Measurements from ENCODE around the gene STPG3.

Gene STPG3

DNA sequence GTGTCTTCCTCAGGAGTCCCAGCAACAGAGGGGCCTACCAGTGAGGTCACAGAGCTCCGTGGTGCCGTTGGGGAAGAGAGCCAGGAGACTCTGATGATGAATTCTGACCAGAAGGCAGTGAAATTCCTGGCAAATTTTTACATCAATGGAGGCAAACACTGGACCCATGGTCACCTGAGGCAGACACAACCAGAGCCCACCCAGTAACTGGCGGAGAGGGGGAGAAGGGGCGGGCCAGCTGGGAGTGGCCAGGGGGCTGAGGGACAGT lies at the start of gene STPG3:
Gene STPG3, plus strand, starts transcription at position 93 of the 268 bp plus-strand sequence. Its CDS starts 1 bp downstream, at position 94.
- no peak for DNase-seq (ENCODE audit: low spot score)

DNA sequence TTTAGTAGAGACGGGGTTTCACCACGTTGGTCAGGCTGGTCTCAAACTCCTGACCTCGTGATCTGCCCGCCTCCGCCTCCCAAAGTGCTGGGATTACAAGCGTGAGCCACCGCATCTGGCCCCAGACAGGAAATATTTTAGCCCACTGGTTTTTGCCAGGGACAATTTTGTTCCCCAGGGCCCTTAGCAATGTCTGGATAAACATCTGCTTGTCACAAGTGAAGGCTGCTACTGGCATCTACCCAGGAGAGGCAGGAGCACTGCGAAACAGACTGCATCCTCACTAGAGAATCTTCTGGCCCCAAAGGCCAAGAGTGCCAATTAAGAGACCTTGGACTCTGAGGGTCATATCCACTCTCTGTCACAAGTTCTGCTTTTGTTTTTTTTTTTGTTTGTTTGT lies 48.1 kb upstream of the STPG3 start:
- no peak for DNase-seq (ENCODE audit: low spot score)

DNA sequence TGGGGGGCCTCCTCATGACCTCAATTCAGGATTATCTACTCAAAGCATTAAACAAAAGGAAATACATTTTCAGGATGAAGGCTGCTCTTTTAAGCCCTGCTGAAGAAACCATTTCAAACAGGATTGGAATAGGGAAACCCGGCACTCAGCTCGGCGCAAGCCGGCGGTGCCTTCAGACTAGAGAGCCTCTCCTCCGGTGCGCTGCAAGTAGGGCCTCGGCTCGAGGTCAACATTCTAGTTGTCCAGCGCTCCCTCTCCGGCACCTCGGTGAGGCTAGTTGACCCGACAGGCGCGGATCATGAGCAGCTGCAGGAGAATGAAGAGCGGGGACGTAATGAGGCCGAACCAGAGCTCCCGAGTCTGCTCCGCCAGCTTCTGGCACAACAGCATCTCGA lies 46.4 kb upstream of the STPG3 start:
- DNase-seq (ENCODE audit: low spot score): no peak

DNA sequence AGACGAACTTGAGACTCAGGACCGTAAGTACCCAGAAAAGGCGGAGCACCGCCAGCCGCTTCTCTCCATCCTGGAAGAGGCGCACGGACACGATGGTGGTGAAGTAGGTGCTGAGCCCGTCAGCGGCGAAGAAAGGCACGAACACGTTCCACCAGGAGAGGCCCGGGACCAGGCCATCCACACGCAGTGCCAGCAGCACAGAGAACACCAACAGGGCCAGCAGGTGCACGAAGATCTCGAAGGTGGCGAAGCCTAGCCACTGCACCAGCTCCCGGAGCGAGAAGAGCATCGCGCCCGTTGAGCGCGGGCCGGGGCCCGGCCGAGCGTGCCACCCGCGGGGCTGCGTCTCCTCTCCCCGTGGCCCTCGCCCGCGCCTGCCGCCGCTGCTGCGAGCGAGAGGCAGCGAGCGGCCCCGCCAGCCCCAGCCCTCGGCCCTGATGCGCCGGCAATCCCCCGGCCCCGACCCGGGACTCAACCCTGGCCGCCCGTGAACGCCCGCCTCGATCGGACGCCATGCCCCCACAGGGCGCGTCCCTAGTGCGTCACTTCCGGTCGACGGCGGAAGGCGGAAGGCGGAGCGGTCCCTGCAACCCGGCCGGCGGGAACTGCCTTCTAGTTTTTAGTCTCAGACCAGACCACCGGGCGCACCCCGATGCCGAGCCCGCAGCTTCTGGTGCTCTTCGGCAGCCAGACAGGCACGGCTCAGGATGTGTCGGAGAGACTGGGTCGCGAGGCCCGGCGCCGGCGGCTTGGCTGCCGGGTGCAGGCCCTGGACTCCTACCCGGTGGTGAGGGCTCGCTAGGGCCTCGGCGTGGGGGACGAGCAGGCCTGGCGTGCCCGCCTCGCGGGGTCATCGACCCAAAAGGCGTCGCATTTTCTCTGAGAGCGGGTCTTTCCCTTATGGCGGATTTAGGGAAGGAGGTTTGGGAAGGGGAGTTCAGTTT lies 45.7 kb upstream of the STPG3 start, which contains the start of the genes NDOR1 and TMEM203:
Gene NDOR1, plus strand, starts transcription at position 575 of the 944 bp plus-strand sequence. Its CDS starts 78 bp downstream, at position 653.
Gene TMEM203, minus strand, starts transcription at position 523 of the 944 bp plus-strand sequence. Its CDS starts 234 bp downstream, at position 289.
- DNase-seq (ENCODE audit: low spot score): peak; percentile 89

DNA sequence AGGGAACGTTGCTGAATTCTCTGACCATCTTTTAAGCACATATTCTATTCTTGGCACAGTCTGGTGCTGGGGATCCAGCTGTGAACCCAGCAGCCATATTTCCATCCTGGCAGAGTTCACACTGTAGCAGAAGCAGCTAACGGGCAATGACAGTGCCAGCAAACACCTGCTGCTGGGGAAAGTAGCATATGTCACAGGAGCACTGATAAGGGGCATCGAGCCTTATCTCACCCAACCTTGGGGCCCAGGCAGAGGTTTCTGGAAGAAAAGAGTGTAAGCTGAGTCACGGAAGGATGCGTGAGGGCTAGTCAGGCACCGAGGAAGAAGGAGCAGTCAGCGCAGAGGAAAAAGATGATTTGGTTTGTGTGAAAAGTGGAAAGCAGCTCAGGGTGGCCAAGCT lies 44.5 kb upstream of the STPG3 start:
- no peak for DNase-seq (ENCODE audit: low spot score)

DNA sequence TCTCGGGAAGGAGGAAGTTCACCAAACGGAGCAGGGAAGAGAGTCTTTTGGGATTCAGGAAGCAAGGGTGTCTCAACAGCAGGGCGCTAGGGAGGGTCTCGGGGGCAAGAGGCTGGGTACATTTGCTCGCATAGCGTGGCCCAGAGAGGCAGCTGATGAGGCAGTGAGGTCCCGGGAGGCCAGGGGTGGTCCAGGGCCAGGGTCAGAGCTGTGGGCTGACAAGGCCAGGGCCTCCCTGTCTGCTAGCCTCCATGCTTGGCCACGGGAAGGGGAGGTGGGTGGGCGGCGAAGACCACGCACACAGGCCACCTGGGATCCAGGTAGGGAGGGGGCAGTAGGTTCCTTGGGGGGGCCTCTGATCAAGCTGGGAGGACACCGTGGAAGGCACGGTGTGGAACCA lies 39.6 kb upstream of the STPG3 start:
- no peak for DNase-seq (ENCODE audit: low spot score)

DNA sequence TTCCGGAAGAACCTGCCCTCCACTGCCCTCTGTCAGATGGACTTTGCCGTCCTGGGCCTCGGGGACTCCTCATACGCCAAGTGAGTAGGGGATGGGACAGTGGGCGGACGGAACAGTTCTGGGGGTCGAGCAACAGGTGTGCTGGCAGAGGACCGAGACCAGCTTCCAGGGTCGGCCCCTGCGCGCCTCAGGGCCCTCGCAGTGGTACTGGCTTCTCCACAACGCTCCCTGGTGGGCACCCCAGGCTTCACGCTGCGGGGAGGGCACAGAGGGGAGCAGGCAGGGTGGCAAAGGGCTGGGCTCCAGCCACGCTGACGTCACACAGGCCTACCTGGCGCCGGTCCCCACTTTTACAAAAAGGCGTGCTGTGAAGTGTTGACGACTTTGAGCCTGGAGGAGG lies 38.6 kb upstream of the STPG3 start:
- DNase-seq (ENCODE audit: low spot score): no peak

DNA sequence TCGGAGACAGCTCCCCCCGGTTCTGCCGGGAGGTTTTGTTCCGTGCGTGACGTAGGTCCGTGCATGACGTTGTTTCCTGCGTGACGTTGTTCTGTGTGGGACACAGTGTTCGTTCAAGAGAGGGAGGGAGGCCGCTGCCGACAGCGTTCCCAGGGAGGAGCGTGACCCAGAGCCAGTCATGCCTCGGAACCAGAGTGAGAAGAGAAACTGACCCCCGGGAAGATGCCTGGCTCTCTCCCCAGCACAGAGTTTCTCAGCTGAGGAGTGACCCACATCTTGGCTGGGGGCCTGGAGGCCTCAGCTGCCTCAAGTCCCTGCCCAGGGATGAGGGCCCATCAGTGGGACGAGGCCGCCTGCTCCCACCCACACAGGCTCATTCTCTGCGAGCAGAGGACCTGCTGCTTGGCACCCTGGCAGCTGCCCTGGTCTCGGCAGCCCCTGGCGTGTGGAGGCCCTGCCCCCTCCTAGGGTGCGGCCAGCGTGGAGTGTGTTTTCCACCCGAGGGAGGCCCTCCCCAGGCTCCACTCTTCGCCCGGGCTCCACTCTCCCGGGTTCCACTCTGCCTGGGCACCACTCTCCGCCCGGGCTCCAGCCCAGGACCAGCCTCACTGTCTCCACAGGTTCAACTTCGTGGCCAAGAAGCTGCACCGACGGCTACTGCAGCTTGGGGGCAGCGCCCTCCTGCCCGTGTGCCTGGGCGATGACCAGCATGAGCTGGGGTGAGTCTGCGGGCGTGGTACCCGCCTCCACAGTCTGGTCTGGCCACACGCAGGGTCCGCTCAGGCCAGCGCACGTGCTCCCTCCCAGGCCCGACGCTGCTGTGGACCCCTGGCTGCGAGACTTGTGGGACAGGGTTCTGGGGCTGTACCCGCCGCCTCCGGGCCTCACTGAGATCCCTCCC lies 37.7 kb upstream of the STPG3 start:
- no peak for DNase-seq (ENCODE audit: low spot score)

DNA sequence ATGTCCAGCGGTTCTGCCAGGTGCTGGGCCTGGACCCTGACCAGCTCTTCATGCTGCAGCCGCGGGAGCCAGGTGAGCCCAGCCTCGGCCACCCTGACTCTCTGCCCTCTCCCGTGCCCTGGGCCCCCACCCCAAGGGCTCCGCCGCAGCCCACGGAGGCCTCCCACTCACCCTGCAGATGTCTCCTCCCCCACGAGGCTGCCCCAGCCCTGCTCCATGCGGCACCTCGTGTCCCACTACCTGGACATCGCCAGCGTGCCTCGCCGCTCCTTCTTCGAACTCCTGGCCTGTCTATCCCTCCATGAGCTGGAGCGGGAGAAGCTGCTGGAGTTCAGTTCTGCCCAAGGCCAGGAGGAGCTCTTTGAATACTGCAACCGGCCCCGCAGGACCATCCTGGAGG lies 36.5 kb upstream of the STPG3 start:
- no peak for DNase-seq (ENCODE audit: low spot score)

DNA sequence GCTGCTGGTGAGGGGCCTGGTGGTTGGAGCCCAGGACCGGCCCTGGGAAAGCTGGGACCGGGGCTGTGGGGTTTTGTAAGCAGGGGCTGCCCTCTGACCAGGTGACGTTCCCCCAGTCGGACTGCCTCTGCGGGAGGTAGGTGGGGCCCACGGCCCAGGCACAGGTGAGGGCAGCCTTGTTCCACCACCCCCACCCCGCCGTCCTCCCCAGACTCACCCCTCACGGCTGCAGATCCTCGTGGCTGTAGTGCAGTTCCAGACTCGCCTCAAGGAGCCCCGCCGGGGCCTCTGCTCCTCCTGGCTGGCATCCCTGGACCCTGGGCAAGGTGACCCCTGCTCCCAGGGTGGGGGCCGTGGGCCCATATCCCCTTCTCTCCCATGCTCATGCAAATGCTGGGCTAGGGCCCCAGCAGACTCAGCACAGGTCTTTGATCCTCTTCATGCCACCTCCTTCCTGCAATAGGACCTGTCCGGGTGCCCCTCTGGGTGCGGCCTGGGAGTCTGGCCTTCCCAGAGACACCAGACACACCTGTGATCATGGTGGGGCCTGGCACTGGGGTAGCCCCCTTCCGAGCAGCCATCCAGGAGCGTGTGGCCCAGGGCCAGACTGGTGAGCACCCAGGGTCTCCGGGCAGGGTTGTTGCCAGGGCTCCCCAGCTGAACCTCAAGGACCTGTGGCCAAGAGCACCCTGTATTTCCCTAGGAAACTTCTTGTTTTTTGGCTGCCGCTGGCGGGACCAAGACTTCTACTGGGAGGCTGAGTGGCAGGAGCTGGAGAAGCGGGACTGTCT lies 35.7 kb upstream of the STPG3 start:
- no peak for DNase-seq (ENCODE audit: low spot score)

DNA sequence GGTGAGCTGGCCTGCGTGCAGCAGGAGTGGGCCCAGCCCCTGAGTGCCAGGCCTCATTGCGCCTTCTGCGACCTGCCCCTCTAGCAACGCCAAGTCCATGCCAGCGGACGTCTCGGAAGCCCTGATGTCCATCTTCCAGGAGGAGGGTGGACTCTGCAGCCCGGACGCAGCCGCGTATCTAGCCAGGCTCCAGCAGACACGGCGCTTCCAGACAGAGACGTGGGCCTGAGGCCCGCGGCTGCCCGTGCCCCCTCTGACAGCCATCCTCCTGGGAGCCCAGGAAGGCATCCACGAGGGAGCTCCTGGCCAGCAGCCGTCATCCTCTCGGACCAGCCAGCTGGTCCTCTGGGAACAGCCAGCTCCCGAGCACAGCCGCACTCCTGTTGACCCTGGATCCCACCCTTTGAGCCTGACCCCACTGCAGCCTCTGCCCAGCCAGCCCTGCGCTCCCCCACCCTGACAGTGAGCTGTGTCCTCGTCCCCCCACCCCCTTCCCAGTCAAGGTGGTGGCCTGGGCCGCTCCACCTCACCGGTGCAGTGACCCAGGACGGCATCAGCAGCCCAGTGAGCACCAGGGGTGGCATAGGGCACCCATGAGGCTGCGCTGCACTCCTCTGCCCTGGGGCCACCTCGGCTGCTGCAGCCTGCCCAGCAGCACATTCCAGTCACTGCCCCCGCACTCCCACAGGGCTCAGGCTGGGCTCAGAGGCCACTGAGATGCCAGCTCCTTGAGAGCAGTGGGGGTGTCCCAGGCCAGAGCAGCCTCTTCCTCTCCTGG lies 34.7 kb upstream of the STPG3 start:
- no peak for DNase-seq (ENCODE audit: low spot score)

DNA sequence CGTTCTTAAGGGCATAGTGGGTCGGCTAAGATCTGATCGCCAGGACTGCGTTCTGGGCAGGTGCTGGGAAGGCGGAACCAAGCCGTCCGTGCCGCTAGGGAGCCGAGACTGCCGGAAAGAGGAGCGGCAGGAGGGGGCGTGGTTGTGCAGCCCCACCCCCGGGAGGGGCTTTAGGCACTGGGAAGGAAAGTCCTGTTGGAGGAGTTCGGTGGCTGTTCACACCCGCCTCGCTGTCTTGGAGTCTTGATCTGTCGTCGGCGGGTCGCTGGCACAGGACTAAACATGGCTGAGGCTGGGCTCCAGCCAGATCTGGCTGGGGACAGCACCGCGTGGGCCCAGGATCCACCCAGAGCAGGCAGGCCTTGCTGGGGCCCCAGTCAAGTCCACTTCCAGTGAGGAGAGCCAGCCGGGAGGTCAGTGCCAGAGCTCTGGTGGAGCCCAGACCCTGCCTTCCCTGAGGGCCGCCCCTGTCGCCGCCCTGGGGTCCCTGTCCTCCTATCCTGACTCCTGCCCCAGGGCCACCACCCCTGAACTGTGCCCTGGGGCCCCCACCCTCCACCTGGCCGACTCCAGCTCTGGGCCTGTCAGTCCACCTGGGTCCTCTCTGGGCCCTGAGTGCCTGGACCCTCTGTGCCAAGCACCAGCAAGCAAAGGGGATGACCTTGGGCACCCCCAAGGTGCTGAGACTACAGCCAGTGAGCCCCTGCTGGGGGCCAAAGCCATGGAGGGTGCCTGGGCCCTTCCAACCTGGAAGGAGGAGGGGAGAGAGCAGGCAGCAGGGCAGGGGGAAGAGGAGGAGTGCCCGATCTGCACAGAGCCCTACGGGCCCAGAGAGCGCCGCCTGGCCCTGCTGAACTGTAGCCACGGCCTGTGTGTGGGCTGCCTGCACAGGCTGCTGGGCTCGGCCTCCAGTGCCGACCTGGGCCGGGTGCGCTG lies 33.5 kb upstream of the STPG3 start:
- no peak for DNase-seq (ENCODE audit: low spot score)

DNA sequence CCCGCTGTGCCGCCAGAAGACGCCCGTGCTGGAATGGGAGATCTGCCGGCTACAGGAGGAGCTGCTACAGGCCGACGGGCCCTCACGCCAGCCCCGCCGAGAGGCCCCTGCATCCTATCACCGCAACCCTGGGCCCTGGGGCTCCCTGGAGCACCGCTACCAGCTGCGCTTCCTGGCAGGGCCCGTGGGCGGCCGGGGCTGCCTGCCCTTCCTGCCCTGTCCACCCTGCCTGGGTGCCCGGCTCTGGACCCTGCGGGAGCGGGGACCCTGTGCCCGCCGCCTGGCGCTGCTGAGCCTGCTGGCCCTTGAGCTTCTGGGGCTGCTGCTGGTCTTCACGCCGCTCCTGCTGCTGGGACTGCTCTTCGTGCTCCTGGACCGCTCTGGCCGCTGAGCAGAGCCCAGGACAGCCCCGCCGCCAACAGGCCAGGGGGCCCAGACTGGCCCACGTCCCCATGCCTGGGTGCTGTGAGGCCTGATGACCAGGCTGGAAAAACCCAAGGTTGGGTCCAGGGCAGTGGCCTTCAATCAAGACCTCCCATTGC lies 32.8 kb upstream of the STPG3 start:
- DNase-seq (ENCODE audit: low spot score): no peak

DNA sequence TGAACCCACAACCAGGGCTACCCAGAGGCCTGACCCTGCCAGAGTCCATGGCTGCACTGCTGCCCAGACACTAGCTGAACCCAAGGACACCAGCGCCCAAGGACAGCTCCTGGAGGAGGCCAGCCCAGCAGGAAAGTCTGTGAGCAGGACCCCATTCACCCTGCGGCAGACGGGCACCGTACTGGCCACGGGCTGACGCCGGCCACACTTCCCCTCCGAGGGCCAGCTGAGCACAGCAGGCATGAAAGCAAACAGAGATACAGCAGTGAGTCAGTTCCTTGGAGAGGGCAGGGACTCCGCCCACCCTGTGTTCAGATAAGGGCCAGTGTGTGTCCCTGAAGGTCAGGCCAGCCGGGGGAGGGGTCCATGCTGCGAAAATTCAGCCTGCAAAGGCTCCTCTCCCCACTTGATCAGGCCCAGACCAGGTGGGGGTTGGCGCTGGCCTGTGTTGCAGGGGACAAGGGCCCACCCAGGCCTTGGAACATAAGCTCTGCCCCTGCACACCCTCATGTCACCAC lies 32.3 kb upstream of the STPG3 start:
- no peak for DNase-seq (ENCODE audit: low spot score)

DNA sequence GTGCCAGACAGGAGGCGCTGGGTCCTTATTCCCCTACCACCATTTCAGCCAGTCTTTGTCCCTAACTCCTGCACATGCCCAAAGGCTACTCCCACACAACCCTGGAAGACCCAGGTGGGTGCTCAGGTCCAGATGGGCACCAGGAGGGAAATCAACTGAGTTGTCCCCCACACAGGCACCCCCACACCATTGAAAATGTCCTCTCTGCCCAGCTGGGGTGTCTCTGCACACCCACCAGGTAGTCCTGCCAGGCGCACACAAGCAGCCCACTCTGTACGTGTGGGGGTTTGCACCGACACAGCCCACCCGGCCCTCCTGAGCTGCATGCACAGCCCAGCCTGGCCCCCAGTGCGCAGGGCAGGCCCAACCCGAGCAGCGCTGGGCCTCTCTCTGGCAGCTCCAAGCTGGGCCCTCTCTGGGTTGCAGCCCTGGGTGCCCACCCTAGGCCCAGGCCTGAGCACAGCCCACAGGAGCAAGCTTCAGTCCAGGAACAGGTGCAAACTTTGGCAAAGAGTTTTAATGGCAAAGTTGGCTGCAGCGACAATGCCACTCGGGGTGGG lies 31.2 kb upstream of the STPG3 start:
- DNase-seq (ENCODE audit: low spot score): no peak

DNA sequence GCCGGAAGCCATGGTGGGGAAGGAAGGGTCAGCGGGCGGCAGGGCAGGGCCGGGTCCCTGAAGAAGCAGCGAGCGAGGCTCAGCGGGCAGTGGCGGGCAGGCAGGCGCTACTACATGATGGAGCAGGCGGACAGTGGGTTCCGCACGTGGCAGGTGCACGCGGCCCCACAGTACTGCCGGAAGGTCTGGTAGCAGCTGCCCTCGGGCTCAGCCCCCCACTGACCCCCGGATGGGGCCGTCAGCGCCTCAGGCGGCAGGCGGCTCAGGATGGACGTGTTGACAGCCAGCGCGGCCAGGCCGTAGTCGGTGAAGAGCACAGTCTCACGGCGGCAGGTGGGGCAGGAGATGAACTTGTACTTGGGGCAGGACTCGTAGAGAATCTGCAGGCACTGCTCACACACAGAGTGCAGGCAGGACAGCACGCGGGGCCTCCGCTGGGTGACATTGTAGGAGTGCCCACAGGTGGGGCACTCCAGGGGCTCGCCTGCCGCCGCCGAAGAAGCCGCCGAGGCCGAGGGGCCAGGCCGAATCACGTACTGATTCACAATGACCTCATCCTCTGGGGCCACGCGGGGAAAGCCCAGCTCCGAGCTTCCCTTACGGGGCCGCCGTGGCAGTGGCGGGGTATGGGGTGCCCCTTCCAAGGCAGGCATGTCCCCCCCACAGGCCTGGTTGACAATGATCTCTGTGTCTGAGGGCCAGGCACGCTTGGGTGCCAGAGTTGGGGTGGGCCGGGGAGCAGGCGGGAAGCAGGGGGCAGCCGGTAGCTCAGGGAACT lies 30.6 kb upstream of the STPG3 start:
- no peak for DNase-seq (ENCODE audit: low spot score)

DNA sequence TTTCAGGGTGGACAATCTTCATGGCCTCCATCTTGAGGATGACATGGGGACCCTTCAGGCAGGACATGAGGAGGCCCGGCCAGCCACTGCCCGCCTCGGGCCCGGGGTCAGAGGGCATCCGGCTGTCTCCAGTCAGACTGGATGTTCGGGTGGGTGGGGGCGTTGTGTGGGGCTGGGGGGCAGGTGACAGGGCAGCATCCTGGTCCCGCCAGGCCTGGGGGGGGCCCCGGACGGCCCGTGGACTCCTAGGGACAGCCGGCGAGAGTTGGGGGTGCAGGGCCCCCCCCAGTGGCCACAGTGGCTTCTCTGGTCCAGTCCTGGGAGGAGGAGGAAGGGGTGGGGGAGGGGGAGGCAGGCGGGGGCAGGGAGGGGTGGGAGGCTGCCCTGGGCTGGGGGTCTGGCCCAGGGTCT lies 30.0 kb upstream of the STPG3 start:
- DNase-seq (ENCODE audit: low spot score): no peak

DNA sequence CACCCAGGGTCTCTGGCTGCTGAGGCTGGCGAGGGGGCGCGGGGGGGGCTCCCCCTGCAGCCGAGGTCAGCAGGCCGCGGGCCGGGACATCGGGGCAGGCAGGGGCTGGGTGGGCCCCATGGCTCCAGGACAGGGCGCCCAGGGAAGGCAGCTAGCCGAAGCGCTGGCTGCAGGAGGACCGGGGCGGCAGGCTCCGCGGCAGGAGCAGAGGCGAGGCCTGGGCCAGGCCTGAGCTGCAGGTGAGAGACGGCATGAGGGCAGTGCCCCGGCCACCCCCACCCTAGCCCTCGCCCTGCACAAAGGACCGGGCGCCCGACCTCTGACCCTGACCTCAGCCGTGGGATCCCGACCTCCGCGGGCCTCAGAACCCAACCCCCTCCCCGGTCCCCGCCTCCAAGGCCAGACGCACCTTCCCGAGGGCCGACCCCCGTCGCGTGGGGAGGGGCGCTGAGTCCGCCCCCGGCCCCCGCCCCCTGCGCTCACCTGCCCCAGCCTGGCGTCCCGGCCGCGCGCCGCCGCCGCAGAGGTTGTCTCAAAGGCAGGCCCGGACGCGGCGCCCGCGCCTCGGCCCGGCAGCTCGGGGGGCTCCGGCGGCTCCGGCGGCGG lies 29.5 kb upstream of the STPG3 start:
- no peak for DNase-seq (ENCODE audit: low spot score)
